ENCODE results near the gene AKT3. TPM values are rescaled to one million over a fixed set of nuclear protein-coding genes. Genes with fewer than 3 reads are reported as not detected.

Gene AKT3
- total RNA-seq, 4 donors from 2014 or later, result 8.5 to 16.0 (median 15.2) TPM

GRCh38 chr1:243474906-243475305 is 375.1 kb downstream of the AKT3 start:
- no peak for ATAC-seq
- intact Hi-C loops (cut with DNase I; ENCODE audit: low total_unique reads), result no loop called here
- in situ Hi-C loops (cut with MboI; ENCODE audit: low sequenced_read_pairs in 4 of 4), result no loop called here

GRCh38 chr1:243474136-243474881 is 375.7 kb downstream of the AKT3 start:
- intact Hi-C loops (cut with DNase I; ENCODE audit: low total_unique reads), result no loop called here
- Histone ChIP-seq H3K4me1 (peaks cover 3 to 16% of the 10 kb centered on the region in 2 donors), H3K27ac (no peak overlapping the region), H3K36me3 (no peaks in the 10 kb centered on the region), H3K9me3 (no peaks in the 10 kb centered on the region), H3K4me3 (no peak overlapping the region), H3K27me3 (no peaks in the 10 kb centered on the region)
- TF ChIP-seq POLR2A (IDR thresholded peaks at IDR 0.05) (no peak), CTCF (IDR thresholded peaks at IDR 0.05 in 4 of 5, conservative IDR thresholded peaks at IDR 0.05 in 1 of 5) (no peak)
- no peak for ATAC-seq
- no peak for DNase-seq
- in situ Hi-C loops (cut with MboI; ENCODE audit: low sequenced_read_pairs in 4 of 4), result no loop called here

More at GRCh38 chr1:243474906-243475305, 375.1 kb downstream of the AKT3 start:
- no peaks in the 10 kb centered on the region for H3K36me3 ChIP-seq
- no peak overlapping the region for H3K27ac ChIP-seq
- no peak for DNase-seq
- H3K9me3 ChIP-seq, result no peaks in the 10 kb centered on the region
- TF ChIP-seq CTCF (IDR thresholded peaks at IDR 0.05 in 4 of 5, conservative IDR thresholded peaks at IDR 0.05 in 1 of 5) (no peak), POLR2A (IDR thresholded peaks at IDR 0.05) (no peak)
- no peaks in the 10 kb centered on the region for H3K27me3 ChIP-seq
- no peak overlapping the region for H3K4me3 ChIP-seq
- peaks cover 3 to 16% of the 10 kb centered on the region in 2 donors for H3K4me1 ChIP-seq

- Histone ChIP-seq H3K4me3 (peak overlapping the region; percentile 24 to 37 (median 27)), H3K27ac (no peak overlapping the region), H3K4me1 (peaks cover 3 to 16% of the 10 kb centered on the region in 2 donors), H3K9me3 (no peaks in the 10 kb centered on the region), H3K36me3 (no peaks in the 10 kb centered on the region), H3K27me3 (no peaks in the 10 kb centered on the region)
- ATAC-seq, result peak in 1 of 2 donors; percentile 44
- in situ Hi-C loops (cut with MboI; ENCODE audit: low sequenced_read_pairs in 4 of 4), result no loop called here
- intact Hi-C loops (cut with DNase I; ENCODE audit: low total_unique reads), result no loop called here
- TF ChIP-seq POLR2A (IDR thresholded peaks at IDR 0.05) (no peak), CTCF (IDR thresholded peaks at IDR 0.05 in 4 of 5, conservative IDR thresholded peaks at IDR 0.05 in 1 of 5) (no peak)
- DNase-seq, result no peak
Measured at GRCh38 chr1:243473227-243474135, 376.6 kb downstream of the AKT3 start.

- no peaks in the 10 kb centered on the region for H3K36me3 ChIP-seq
- intact Hi-C loops (cut with DNase I; ENCODE audit: low total_unique reads) (no loop called here), in situ Hi-C loops (cut with MboI; ENCODE audit: low sequenced_read_pairs in 4 of 4) (no loop called here)
- DNase-seq (no peak), ATAC-seq (no peak)
- H3K4me3 ChIP-seq, result no peak overlapping the region
- no peak overlapping the region for H3K27ac ChIP-seq
- no peaks in the 10 kb centered on the region for H3K9me3 ChIP-seq
- TF ChIP-seq POLR2A (IDR thresholded peaks at IDR 0.05), result no peak
- no peak for TF ChIP-seq CTCF (IDR thresholded peaks at IDR 0.05 in 4 of 5, conservative IDR thresholded peaks at IDR 0.05 in 1 of 5)
- no peaks in the 10 kb centered on the region for H3K27me3 ChIP-seq
- H3K4me1 ChIP-seq, result peaks cover 3 to 16% of the 10 kb centered on the region in 2 donors
Measured at GRCh38 chr1:243471754-243472745, 378.0 kb downstream of the AKT3 start.

All from gastrocnemius medialis (tissue), 4 donors.